Bronchial epithelial cell (primary cell): Measurements from ENCODE around the gene PREP. TPM values are rescaled to one million over a fixed set of nuclear protein-coding genes. Genes with fewer than 3 reads are reported as not detected.

Source experiments
- DNase-seq: peaks from one replicate; pipeline ENCODE4 v3.0.0-alpha.2; 2010; ENCODE audit warnings: low read depth
- FAIRE-seq: peaks from 2 replicates; lab custom pipeline; 2011; peaks lifted over from hg19 to GRCh38; lab: Jason Lieb, UNC
- H3K27me3 ChIP-seq: 2 replicates; pipeline ENCODE4 v1.5.1; 2011; ENCODE audit warnings: low read length; ENCODE audit not compliant: control insufficient read depth, insufficient read depth
- H3K36me3 ChIP-seq: 2 replicates; pipeline ENCODE4 v1.5.1; 2011; ENCODE audit warnings: low read length; ENCODE audit not compliant: control insufficient read depth, insufficient read depth
- H3K4me3 ChIP-seq: 2 replicates; pipeline ENCODE4 v1.5.1; 2011; ENCODE audit warnings: mild to moderate bottlenecking, low read depth, low read length, control low read depth
- total RNA-seq: library from RNA; depleted of rRNA; stranded (reverse); fragments of >200 nt; gene quantifications from 2 replicates; pipeline ENCODE4 v1.2.1, GENCODE V29; 2014
- TF ChIP-seq, protein P1 (sequence below): IDR thresholded peaks from 2 replicates; pipeline ENCODE4 v1.5.1; 2011; ENCODE audit warnings: mild to moderate bottlenecking, moderate library complexity, low read length, control low read depth, inconsistent platforms; ENCODE audit not compliant: insufficient read depth, severe bottlenecking

Gene PREP
- 30.5 and 32.1 TPM in 2 replicates for total RNA-seq

DNA sequence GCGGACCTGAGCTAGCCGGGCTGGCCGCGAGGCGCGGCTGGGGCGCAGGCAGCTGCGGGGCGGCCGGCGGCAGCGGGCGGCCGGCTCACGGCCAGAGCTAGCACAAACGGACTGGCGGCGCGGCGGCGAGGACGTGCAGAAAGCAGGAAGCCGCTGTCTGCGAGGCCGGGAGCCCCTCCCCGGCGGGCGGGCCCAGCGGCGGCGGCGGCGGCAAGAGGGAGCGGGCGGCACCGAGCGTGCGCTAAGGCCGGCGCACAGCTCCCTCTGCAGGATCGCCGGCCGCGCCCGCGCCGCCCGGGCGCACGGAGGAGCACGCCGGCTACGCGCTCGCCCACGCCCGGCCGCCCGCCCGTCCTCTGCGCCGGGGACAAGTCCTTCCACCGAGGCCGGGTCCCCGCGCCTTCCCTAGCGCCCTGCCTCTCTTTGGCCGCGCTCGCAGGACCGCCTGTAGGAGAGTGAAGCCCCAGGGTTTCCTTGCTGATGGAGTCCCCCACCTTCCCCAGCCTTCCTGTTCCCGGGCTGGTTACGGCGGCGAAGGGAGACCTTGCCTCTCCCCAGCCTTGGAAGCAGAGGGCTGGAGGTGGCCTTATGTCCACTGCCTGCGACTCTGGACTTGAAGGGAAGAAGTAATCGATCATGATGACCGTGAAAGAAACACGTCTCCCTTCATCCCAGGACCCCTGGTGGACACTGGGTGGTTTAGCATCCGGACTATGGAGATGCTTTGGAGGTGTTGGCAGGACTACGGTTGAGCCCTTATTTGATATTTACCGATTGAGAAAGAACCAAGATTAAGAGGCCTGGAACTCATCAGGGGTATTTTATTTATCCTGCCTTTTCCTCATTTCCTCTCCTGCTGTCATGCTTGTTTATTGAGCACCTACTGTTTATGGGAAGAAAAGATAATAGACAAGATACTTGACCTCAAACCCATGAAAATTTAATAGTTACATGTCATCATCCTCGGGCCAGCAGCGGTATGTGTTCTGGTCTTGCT, at the start of gene PREP:
Gene PREP, minus strand, starts transcription at position 144 of the 997 bp plus-strand sequence. CDS start 191 bp downstream, outside the sequence.
- FAIRE-seq: peak; percentile 88
- Histone ChIP-seq H3K27me3 (no peaks in the 10 kb centered on the region), H3K36me3 (no peaks in the 10 kb centered on the region), H3K4me3 (peak within 1 kb of the TSS; percentile 95)
- TF ChIP-seq, protein P1, sequence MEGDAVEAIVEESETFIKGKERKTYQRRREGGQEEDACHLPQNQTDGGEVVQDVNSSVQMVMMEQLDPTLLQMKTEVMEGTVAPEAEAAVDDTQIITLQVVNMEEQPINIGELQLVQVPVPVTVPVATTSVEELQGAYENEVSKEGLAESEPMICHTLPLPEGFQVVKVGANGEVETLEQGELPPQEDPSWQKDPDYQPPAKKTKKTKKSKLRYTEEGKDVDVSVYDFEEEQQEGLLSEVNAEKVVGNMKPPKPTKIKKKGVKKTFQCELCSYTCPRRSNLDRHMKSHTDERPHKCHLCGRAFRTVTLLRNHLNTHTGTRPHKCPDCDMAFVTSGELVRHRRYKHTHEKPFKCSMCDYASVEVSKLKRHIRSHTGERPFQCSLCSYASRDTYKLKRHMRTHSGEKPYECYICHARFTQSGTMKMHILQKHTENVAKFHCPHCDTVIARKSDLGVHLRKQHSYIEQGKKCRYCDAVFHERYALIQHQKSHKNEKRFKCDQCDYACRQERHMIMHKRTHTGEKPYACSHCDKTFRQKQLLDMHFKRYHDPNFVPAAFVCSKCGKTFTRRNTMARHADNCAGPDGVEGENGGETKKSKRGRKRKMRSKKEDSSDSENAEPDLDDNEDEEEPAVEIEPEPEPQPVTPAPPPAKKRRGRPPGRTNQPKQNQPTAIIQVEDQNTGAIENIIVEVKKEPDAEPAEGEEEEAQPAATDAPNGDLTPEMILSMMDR: peak; percentile 78
- peak; percentile 66 for DNase-seq

DNA sequence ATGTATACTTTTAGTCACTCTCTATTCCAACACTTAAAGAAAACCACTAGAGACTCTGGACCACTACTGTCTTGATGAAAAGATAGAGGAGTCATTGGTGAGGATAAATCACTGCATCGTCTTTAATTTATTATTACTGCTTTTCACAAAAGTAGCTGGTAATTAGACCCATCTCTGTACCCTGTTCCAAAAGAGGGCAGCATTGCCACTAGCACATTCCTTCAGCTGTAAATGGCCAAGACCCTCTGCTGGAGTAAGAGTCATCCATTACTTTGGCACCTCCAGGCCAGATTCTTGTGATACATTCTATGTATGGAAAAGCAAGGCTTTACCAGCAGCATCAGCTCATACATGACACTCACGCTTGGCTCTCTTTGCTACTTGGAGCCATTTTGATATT, 49.5 kb upstream of the PREP start:
- H3K27me3 ChIP-seq: no peaks in the 10 kb centered on the region
- no peak overlapping the region for H3K4me3 ChIP-seq
- DNase-seq: no peak
- TF ChIP-seq, protein P1: no peak
- no peak for FAIRE-seq
- no peaks in the 10 kb centered on the region for H3K36me3 ChIP-seq

DNA sequence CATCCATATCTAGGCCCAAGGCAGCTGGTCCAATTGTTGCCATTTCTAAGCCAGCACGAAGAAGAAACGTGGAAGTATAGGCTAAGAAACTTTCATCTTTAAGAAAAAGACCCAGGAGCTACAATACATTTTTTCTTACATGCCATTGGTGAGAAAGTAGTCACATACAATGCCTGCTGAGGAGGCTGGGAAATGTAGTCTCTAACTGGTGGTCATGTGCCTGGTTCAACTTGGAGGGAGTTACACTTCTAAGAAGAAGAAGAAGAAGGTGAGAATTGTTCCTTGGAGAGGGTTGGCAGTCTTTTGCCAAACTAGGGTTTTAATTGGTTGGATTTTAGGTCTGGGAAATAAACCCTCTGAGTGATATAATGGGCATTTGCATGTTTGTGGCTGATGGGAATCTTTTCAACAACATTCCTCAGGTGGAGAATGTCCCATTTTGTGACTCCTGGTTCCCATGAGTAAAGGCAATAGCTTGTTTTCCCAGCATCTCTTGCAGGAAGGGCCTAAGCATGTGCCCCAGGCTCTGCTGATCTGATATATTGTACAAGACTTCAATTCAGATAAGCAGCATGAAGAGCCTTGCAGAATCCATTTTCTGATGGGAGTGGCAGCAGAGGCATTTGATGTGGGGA, 47.0 kb upstream of the PREP start:
- H3K36me3 ChIP-seq: no peaks in the 10 kb centered on the region
- peak; percentile 18 for FAIRE-seq
- DNase-seq: no peak
- H3K4me3 ChIP-seq: no peak overlapping the region
- TF ChIP-seq, protein P1: no peak
- H3K27me3 ChIP-seq: no peaks in the 10 kb centered on the region

DNA sequence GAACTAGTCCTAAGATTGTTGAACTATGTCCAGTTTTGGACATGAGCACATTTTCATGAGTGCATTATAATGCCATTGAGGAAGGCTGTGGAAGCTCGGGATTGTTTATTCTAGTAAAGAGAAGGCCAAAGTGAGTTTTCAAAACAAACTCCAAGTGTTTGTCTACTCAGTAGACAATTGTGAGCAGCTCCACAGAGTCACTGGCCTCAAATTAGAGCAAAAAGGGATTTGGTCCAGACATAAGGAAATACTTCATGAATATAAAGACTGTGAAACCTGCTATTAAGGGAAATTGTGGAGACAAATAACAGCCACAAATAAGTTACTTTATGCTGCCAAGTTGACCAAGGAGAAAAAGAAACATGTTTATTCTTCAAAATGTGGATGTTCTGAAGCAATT, 42.6 kb upstream of the PREP start:
- TF ChIP-seq, protein P1: no peak
- FAIRE-seq (no peak), DNase-seq (no peak)
- no peaks in the 10 kb centered on the region for H3K36me3 ChIP-seq
- H3K27me3 ChIP-seq: no peaks in the 10 kb centered on the region
- H3K4me3 ChIP-seq: no peak overlapping the region

DNA sequence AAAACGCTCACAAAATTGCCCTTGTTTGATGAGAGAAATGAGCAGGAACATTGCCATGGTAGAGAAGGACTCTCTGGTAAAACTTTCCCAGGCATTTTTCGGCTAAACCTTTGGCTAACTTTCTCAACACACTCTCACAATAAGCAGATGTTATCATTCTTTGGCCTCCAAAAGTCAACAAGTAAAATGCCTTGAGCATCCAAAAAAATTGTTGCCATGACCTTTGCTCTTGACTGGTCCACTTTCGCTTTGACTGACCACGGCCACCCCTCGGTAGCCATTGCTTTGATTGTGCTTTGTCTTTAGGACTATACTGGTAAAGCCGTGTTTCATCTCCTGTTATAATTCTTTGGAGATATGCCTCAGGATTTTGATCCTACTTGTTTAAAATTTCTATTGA, 41.1 kb upstream of the PREP start:
- no peaks in the 10 kb centered on the region for H3K27me3 ChIP-seq
- FAIRE-seq (no peak), DNase-seq (no peak)
- H3K36me3 ChIP-seq: no peaks in the 10 kb centered on the region
- H3K4me3 ChIP-seq: no peak overlapping the region
- TF ChIP-seq, protein P1: no peak
